PFSK-1 (cell line): ENCODE measurements around the gene ESR2.

Source experiments
- FOXP2 ChIP-seq: optimal IDR thresholded peaks from 2 replicates; pipeline ENCODE3; 2011; ENCODE audit warnings: borderline replicate concordance, control low read depth, inconsistent platforms; ENCODE audit not compliant: insufficient read depth; ENCODE audit errors: extremely low read length, extremely low read depth
- POLR2AphosphoS5 ChIP-seq: IDR thresholded peaks from 2 replicates; pipeline ENCODE4 v1.6.1; 2012; ENCODE audit warnings: low read depth, mild to moderate bottlenecking, control low read depth, low read length, moderate library complexity
- REST ChIP-seq, 2 experiments: IDR thresholded peaks; 2 replicates each; pipeline versions ENCODE4 v1.6.1 to v1.8.0; 2011 to 2012; ENCODE audit warnings: low read depth in 2 of 2, low read length in 2 of 2, control low read depth in 1 of 2, inconsistent platforms in 1 of 2, mild to moderate bottlenecking in 1 of 2, moderate library complexity in 1 of 2; ENCODE audit not compliant: insufficient read depth in 1 of 2
- SIN3A ChIP-seq: IDR thresholded peaks from 2 replicates; pipeline ENCODE4 v1.6.1; 2012; ENCODE audit warnings: mild to moderate bottlenecking, low read length, moderate library complexity, borderline replicate concordance; ENCODE audit not compliant: insufficient read depth
- TAF1 ChIP-seq: IDR thresholded peaks from 2 replicates; pipeline ENCODE4 v1.6.1; 2012; ENCODE audit warnings: low read length, control low read depth, borderline replicate concordance; ENCODE audit not compliant: insufficient read depth

Gene ESR2

DNA sequence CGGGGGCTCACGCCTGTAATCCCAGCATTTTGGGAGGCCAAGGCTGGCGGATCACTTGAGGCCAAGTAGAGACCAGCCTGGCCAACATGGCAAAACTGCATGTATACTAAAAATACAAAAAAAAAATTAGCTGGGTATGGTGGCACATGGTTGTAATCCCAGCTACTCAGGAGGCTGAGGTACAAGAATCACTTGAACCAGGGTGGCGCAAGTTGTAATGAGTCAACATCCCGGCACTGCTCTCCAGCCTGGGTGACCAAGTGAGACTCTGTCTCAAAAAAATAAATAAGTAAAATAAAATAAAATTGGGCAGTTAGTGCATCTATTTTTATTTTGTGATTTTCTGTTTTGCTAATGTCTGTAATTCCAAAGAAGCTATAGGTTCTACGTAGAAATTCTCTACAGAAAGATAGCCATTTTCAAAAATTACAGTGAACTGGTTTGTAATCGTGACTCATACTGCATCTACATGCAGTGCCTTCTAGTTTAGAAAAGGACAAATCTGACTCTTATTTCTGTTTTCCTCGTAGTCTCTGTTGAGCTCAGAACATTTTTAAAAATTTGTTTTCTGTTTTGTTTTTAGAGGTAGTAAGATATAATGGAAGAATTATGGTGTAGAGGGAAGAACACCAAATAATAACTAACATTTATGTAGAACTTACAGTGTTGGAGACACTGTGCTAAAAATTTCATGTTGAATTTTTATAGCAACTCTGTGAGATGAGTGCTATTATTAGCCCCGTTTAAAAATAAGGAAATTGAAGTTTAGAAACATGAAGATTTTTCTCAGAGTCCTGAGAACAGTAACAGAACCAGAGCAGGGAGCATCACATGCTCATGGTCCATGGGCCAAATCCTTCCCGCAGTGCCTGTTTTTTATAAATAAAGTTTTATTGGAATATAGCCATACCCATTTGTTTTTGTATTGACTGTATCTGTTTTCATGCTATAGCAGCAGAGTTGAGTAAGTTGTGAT, 240.2 kb downstream of the ESR2 start:
- TF ChIP-seq SIN3A (no peak), REST (IDR thresholded peaks at IDR 0.05; ENCODE audit: insufficient read depth in 1 of 2, low read depth in 2 of 2, low read length in 2 of 2) (no peak), TAF1 (no peak), POLR2AphosphoS5 (no peak), FOXP2 (no peak)

GRCh38 chr14:64049616-64050381, 244.4 kb downstream of the ESR2 start:
- TF ChIP-seq TAF1, result no peak
- TF ChIP-seq POLR2AphosphoS5, result no peak
- no peak for TF ChIP-seq SIN3A
- no peak for TF ChIP-seq FOXP2
- no peak for TF ChIP-seq REST (IDR thresholded peaks at IDR 0.05; ENCODE audit: insufficient read depth in 1 of 2, low read depth in 2 of 2, low read length in 2 of 2)

DNA sequence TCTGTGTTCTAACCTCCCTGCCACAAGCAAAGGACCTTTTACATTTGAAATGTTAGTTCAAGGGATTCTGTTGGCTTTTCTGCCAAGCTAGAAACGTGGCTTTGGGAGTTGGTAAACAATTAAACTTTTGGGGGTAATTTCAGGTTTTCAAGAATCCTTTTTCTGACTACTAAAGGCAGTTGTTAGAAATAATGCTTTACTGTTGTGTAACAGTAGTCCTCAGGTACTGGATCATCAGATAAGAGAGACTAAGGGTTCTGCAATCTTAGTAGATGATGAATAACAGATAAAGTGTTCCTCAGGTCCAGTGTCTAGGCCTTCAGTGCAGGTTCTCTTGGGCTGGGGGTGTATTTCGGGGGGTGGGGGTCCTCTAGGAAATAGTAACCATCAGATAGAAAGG, 249.1 kb downstream of the ESR2 start:
- TF ChIP-seq TAF1 (no peak), FOXP2 (no peak), REST (IDR thresholded peaks at IDR 0.05; ENCODE audit: insufficient read depth in 1 of 2, low read depth in 2 of 2, low read length in 2 of 2) (no peak), POLR2AphosphoS5 (no peak), SIN3A (no peak)

- TF ChIP-seq TAF1, result no peak
- TF ChIP-seq REST (IDR thresholded peaks at IDR 0.05; ENCODE audit: insufficient read depth in 1 of 2, low read depth in 2 of 2, low read length in 2 of 2), result no peak
- no peak for TF ChIP-seq FOXP2
- no peak for TF ChIP-seq POLR2AphosphoS5
- no peak for TF ChIP-seq SIN3A
Measured at GRCh38 chr14:64040044-64040443, 254.1 kb downstream of the ESR2 start.
